ENCODE measurements around the gene HAPLN1. TPM values are rescaled to one million over a fixed set of nuclear protein-coding genes. Genes with fewer than 3 reads are reported as not detected.

HAPLN1 gene
- total RNA-seq, 1 experiment from 2014 or later = 7.8 TPM

DNA sequence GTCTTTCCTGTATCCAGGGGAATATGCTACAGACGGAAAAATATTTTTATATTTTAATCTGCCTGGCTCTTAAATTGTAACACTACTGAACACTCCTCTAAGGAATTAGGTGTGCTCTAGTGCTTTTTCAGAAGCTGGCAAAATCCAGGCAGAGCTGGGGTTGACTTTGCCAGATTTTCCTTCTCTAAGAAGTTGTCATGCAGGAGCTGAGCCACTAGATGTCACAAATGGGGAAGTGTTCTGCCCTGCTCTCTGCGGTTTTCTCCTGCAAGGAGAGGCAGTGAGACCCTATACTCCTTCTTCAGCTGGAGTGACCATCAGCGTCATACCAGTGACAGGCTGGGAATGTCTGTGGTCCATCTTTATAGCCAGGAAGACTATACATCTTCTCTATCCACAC lies 112.5 kb downstream of the HAPLN1 start:
- ChIA-PET POLR2A (ENCODE audit: unreplicated experiment) (no interaction called here), CTCF (interaction anchor here (0.6 to 1.2 kb wide), 4 partner anchors 104 to 1443 kb away, joined by 3 to 7 read pairs (median 4); no protein-coding TSS in a partner anchor)
- Histone ChIP-seq H3K9me3 (ENCODE audit: low read length) (no peaks in the 10 kb centered on the region), H3F3A (ENCODE audit: low read length, unreplicated experiment) (no peaks in the 10 kb centered on the region), H3K27me3 (ENCODE audit: low read length) (no peaks in the 10 kb centered on the region), H3K9ac (ENCODE audit: low read length) (no peak overlapping the region), H4K20me1 (ENCODE audit: low read length) (no peaks in the 10 kb centered on the region), H3K4me1 (ENCODE audit: insufficient read depth, low read length) (no peaks in the 10 kb centered on the region), H3K4me3 (ENCODE audit: low read length) (no peak overlapping the region), H2AFZ (ENCODE audit: low read length) (no peak overlapping the region), H3K4me2 (ENCODE audit: low read length) (no peak overlapping the region), H3K36me3 (ENCODE audit: low read depth, low read length) (no peaks in the 10 kb centered on the region), H3K9me2 (replicated peaks; ENCODE audit: low read length) (no peaks in the 10 kb centered on the region), H3K79me2 (ENCODE audit: low read length) (no peaks in the 10 kb centered on the region), H3K27ac (ENCODE audit: low read length) (no peak overlapping the region)
- intact Hi-C loops (cut with micrococcal nuclease) = loop anchor here (1.0 to 10.0 kb wide), 4 partner anchors 1441 to 1859 kb away; no protein-coding TSS in a partner anchor
- DNase-seq (peak; percentile 67), ATAC-seq (peak; percentile 92)
- TF ChIP-seq EZH2 (IDR thresholded peaks at IDR 0.05; ENCODE audit: low read length, unreplicated experiment) (no peak), EZH2phosphoT487 (IDR thresholded peaks at IDR 0.05; ENCODE audit: borderline replicate concordance, low read length) (no peak)
- TF ChIP-seq, protein P1, sequence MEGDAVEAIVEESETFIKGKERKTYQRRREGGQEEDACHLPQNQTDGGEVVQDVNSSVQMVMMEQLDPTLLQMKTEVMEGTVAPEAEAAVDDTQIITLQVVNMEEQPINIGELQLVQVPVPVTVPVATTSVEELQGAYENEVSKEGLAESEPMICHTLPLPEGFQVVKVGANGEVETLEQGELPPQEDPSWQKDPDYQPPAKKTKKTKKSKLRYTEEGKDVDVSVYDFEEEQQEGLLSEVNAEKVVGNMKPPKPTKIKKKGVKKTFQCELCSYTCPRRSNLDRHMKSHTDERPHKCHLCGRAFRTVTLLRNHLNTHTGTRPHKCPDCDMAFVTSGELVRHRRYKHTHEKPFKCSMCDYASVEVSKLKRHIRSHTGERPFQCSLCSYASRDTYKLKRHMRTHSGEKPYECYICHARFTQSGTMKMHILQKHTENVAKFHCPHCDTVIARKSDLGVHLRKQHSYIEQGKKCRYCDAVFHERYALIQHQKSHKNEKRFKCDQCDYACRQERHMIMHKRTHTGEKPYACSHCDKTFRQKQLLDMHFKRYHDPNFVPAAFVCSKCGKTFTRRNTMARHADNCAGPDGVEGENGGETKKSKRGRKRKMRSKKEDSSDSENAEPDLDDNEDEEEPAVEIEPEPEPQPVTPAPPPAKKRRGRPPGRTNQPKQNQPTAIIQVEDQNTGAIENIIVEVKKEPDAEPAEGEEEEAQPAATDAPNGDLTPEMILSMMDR (conservative IDR thresholded peaks at IDR 0.05; ENCODE audit: low read depth, low read length) = peak; percentile 68
- no TSS peak for BruUV-seq (replicated peaks)

DNA sequence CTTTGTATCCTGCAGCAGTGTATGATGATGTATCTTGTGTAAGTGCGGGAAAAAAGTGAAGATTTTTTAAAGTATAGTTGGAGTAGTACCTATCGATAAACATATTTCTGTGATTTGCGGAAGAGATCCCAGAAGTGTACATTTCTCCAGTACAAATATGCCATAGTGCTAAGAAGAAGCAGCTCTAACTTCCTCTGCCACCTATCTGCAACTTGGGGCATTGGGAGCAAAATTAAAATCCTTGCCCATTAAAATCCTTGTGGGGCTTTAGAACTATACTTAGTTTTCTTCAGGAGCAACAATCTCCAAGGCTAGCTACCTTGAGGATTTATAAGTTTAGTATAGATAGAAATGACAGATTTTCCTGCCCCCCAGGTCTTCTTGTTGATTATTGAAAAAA lies 125.4 kb downstream of the HAPLN1 start:
- CTCF ChIA-PET = no interaction called here
- Histone ChIP-seq H3K36me3 (ENCODE audit: low read depth, low read length) (no peaks in the 10 kb centered on the region), H3K4me1 (ENCODE audit: insufficient read depth, low read length) (no peaks in the 10 kb centered on the region), H3K4me3 (ENCODE audit: low read length) (no peak overlapping the region), H3K9me2 (replicated peaks; ENCODE audit: low read length) (no peaks in the 10 kb centered on the region), H3F3A (ENCODE audit: low read length, unreplicated experiment) (no peaks in the 10 kb centered on the region), H3K4me2 (ENCODE audit: low read length) (no peak overlapping the region), H3K79me2 (ENCODE audit: low read length) (no peaks in the 10 kb centered on the region), H3K9ac (ENCODE audit: low read length) (no peak overlapping the region), H4K20me1 (ENCODE audit: low read length) (no peaks in the 10 kb centered on the region), H3K27me3 (ENCODE audit: low read length) (no peaks in the 10 kb centered on the region), H3K27ac (ENCODE audit: low read length) (no peak overlapping the region), H3K9me3 (ENCODE audit: low read length) (no peaks in the 10 kb centered on the region), H2AFZ (ENCODE audit: low read length) (no peak overlapping the region)
- no TSS peak for BruUV-seq (replicated peaks)
- intact Hi-C loops (cut with micrococcal nuclease) = no loop called here
- peak; percentile 25 for DNase-seq
- POLR2A ChIA-PET (ENCODE audit: unreplicated experiment) = no interaction called here
- TF ChIP-seq EZH2phosphoT487 (IDR thresholded peaks at IDR 0.05; ENCODE audit: borderline replicate concordance, low read length) (no peak), EZH2 (IDR thresholded peaks at IDR 0.05; ENCODE audit: low read length, unreplicated experiment) (no peak)
- TF ChIP-seq, protein P1 (conservative IDR thresholded peaks at IDR 0.05; ENCODE audit: low read depth, low read length) = peak; percentile 55
- ATAC-seq = peak; percentile 40; the same call in 1 of the 2 replicates

DNA sequence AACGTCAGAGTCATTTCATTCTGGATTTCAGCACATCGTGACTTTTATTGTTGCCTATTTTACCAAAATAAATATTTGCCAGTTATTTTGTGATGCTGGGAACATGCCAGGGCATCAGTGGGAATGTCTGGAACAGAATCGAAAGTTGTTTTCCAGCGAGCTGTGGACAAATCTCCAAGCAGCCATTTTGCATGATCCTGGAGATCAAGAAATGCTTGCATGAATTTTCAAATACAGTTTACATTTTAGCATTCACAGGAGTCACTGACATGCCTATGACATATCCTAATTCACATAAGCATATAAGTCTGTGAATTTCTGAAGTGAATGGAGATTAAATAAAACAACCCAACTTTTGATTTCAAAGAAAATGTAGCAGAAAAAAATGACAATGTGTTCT lies 129.7 kb downstream of the HAPLN1 start:
- ChIA-PET POLR2A (ENCODE audit: unreplicated experiment) (no interaction called here), CTCF (no interaction called here)
- ATAC-seq (peak; percentile 22; the same call in 1 of the 2 replicates), DNase-seq (no peak)
- Histone ChIP-seq H3K36me3 (ENCODE audit: low read depth, low read length) (no peaks in the 10 kb centered on the region), H3K27ac (ENCODE audit: low read length) (no peak overlapping the region), H3K4me1 (ENCODE audit: insufficient read depth, low read length) (no peaks in the 10 kb centered on the region), H3K4me3 (ENCODE audit: low read length) (no peak overlapping the region), H3K9me2 (replicated peaks; ENCODE audit: low read length) (no peaks in the 10 kb centered on the region), H3K27me3 (ENCODE audit: low read length) (no peaks in the 10 kb centered on the region), H3K4me2 (ENCODE audit: low read length) (no peak overlapping the region), H3K9ac (ENCODE audit: low read length) (no peak overlapping the region), H3K9me3 (ENCODE audit: low read length) (no peaks in the 10 kb centered on the region), H3F3A (ENCODE audit: low read length, unreplicated experiment) (no peaks in the 10 kb centered on the region), H4K20me1 (ENCODE audit: low read length) (no peaks in the 10 kb centered on the region), H3K79me2 (ENCODE audit: low read length) (no peaks in the 10 kb centered on the region), H2AFZ (ENCODE audit: low read length) (0 out of 2 replicates have a peak overlapping the region, but pooled peaks have one; percentile 6)
- TF ChIP-seq EZH2 (IDR thresholded peaks at IDR 0.05; ENCODE audit: low read length, unreplicated experiment) (no peak), EZH2phosphoT487 (IDR thresholded peaks at IDR 0.05; ENCODE audit: borderline replicate concordance, low read length) (no peak)
- TF ChIP-seq, protein P1 (conservative IDR thresholded peaks at IDR 0.05; ENCODE audit: low read depth, low read length) = no peak
- intact Hi-C loops (cut with micrococcal nuclease) = no loop called here
- no TSS peak for BruUV-seq (replicated peaks)

Data from PC-3 (cell line).